ENCODE measurements around the gene GDI1. TPM values are rescaled to one million over a fixed set of nuclear protein-coding genes. Genes with fewer than 3 reads are reported as not detected.
A peak's percentile ranks its signal among the peaks of the same experiment; 100 is the strongest.

GDI1 gene
- total RNA-seq, 1 donor from 2014 or later, result 118 TPM

GRCh38 chrX:154436374-154436982 lies 476 bp upstream of the GDI1 start:
- Mint-ChIP-seq H3K27ac (peak overlapping the region; percentile 92), H3K36me3 (ENCODE audit: low read depth) (peaks cover 35% of the 10 kb centered on the region), H3K27me3 (no peaks in the 10 kb centered on the region), H3K4me3 (peak overlapping the region; percentile 85), H3K9me3 (no peaks in the 10 kb centered on the region), H3K4me1 (peaks cover 15% of the 10 kb centered on the region)
- peak; percentile 84 for DNase-seq
- intact Hi-C loops (cut with micrococcal nuclease), result loop anchor here (5.0 kb wide), 2 partner anchors 39 to 56 kb away; partner anchors contain the start of genes RPL10 and SLC10A3

GRCh38 chrX:154437971-154438893 lies 1.3 kb downstream of the GDI1 start:
- intact Hi-C loops (cut with micrococcal nuclease), result loop anchor here (5.0 kb wide), 2 partner anchors 41 to 54 kb away; partner anchors contain the start of genes RPL10 and SLC10A3
- Mint-ChIP-seq H3K27me3 (no peaks in the 10 kb centered on the region), H3K27ac (peak overlapping the region; percentile 82), H3K4me3 (peak overlapping the region; percentile 89), H3K4me1 (peaks cover 15% of the 10 kb centered on the region), H3K9me3 (no peaks in the 10 kb centered on the region), H3K36me3 (ENCODE audit: low read depth) (peaks cover 35% of the 10 kb centered on the region)
- DNase-seq, result no peak

DNA sequence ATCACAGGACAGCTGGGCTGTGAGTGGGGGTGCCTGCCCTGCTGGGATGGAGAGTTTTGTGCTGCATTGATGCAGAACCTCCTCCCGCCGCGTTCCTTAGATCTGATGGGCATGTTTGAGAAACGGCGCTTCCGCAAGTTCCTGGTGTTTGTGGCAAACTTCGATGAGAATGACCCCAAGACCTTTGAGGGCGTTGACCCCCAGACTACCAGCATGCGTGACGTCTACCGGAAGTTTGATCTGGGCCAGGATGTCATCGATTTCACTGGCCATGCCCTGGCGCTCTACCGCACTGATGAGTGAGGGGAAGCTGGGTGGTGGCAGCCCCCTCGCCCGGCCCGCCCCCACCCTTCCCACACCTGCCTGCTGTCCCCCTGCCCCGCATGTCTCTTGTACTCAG lies 2.9 kb downstream of the GDI1 start:
- intact Hi-C loops (cut with micrococcal nuclease), result loop anchor here (5.0 kb wide), 3 partner anchors 37 to 52 kb away; partner anchors contain the start of genes LAGE3, RPL10 and SLC10A3
- peaks cover 18% of the 10 kb centered on the region for H3K4me1 Mint-ChIP-seq
- no peak overlapping the region for H3K4me3 Mint-ChIP-seq
- no peaks in the 10 kb centered on the region for H3K27me3 Mint-ChIP-seq
- DNase-seq, result no peak
- no peaks in the 10 kb centered on the region for H3K9me3 Mint-ChIP-seq
- peaks cover 28% of the 10 kb centered on the region for H3K36me3 Mint-ChIP-seq (ENCODE audit: low read depth)
- no peak overlapping the region for H3K27ac Mint-ChIP-seq

GRCh38 chrX:154440623-154441357 lies 3.8 kb downstream of the GDI1 start:
- no peaks in the 10 kb centered on the region for H3K9me3 Mint-ChIP-seq
- H3K4me3 Mint-ChIP-seq, result no peak overlapping the region
- DNase-seq, result no peak
- H3K27me3 Mint-ChIP-seq, result no peaks in the 10 kb centered on the region
- H3K4me1 Mint-ChIP-seq, result peaks cover 18% of the 10 kb centered on the region
- H3K36me3 Mint-ChIP-seq (ENCODE audit: low read depth), result peaks cover 26% of the 10 kb centered on the region
- H3K27ac Mint-ChIP-seq, result no peak overlapping the region
- intact Hi-C loops (cut with micrococcal nuclease), result loop anchor here (5.0 kb wide), 1 partner anchor 37 kb away; the partner anchor contains the start of gene LAGE3

DNA sequence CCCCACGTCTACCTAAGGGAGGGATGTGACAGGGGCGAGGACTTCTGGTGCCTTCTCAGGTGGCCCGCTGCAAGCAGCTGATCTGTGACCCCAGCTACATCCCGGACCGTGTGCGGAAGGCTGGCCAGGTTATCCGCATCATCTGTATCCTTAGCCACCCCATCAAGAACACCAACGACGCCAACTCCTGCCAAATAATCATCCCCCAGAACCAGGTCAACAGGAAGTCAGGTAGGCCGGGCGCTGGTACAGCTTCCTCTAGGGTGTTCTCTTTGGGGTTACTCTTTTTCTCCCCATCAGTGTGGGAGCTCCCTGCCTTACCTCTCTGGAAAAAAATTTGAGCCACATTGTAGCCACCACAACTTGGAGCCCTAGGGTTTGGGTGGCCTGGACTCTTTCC lies 4.6 kb downstream of the GDI1 start:
- no peak overlapping the region for H3K27ac Mint-ChIP-seq
- intact Hi-C loops (cut with micrococcal nuclease), result loop anchor here (5.0 kb wide), 1 partner anchor 36 kb away; the partner anchor contains the start of gene LAGE3
- H3K4me3 Mint-ChIP-seq, result no peak overlapping the region
- peaks cover 20% of the 10 kb centered on the region for H3K36me3 Mint-ChIP-seq (ENCODE audit: low read depth)
- DNase-seq, result no peak
- no peaks in the 10 kb centered on the region for H3K27me3 Mint-ChIP-seq
- H3K4me1 Mint-ChIP-seq, result peaks cover 14% of the 10 kb centered on the region
- no peaks in the 10 kb centered on the region for H3K9me3 Mint-ChIP-seq

DNA sequence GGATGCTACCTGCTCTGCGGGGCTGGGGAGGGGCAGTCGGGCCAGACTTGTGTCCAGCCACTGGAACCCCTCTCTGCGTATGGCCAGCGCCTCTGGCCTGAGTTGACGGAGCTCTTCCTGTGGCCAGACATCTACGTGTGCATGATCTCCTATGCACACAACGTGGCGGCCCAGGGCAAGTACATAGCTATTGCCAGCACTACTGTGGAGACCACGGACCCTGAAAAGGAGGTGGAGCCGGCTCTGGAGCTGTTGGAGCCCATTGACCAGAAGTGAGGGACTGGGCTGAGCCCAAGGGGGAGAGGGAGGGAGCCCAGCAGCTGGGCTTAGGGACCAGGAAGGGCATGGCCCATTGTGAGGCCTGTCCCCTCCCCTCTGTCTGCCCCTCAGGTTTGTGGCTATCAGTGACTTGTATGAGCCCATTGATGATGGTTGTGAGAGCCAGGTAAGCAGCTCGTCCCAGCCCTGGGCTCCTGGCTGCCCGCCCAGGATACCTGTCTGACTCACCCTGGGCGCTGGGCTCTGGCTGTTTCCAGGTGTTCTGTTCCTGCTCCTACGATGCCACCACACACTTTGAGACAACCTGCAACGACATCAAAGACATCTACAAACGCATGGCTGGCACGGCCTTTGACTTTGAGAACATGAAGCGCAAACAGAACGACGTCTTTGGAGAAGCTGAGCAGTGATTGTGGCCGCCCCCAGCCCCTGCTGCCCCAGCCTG lies 5.2 kb downstream of the GDI1 start:
- peaks cover 24% of the 10 kb centered on the region for H3K36me3 Mint-ChIP-seq (ENCODE audit: low read depth)

DNA sequence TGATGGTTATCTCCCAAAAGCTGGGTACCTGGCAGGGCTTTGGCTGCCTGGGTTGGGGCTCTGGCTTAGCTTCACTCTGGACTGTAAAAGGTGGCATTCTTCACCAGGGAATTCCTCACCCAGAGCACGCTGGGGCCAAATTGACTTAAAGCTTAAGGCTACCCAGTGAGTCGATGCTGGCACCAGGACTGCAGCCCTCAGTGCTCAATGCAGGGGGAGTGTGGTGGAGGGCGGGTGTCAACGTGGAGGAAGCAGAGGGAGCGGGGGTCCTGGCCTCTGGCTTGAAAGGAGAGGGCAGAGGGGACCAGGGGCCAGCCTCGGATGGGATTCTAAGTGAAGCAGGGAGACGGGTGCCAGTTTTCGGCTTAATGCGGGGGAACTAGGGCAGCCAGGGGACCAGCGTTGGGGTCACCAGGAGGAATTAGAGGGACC lies 6.5 kb downstream of the GDI1 start:
- Mint-ChIP-seq H3K4me3 (peak overlapping the region; percentile 80), H3K9me3 (no peaks in the 10 kb centered on the region), H3K27me3 (no peaks in the 10 kb centered on the region), H3K4me1 (peaks cover 10% of the 10 kb centered on the region), H3K36me3 (ENCODE audit: low read depth) (peaks cover 26% of the 10 kb centered on the region), H3K27ac (peak overlapping the region; percentile 80)
- no peak for DNase-seq
- intact Hi-C loops (cut with micrococcal nuclease), result loop anchor here (5.0 kb wide), 1 partner anchor 34 kb away; the partner anchor contains the start of gene LAGE3

More for the DNA sequence above, 5.2 kb downstream of the GDI1 start:
- Mint-ChIP-seq H3K9me3 (no peaks in the 10 kb centered on the region), H3K4me3 (no peak overlapping the region), H3K27me3 (no peaks in the 10 kb centered on the region), H3K27ac (no peak overlapping the region), H3K4me1 (peaks cover 14% of the 10 kb centered on the region)
- no peak for DNase-seq
- intact Hi-C loops (cut with micrococcal nuclease), result loop anchor here (5.0 kb wide), 1 partner anchor 35 kb away; the partner anchor contains the start of gene LAGE3

GRCh38 chrX:154443992-154444754 lies 7.2 kb downstream of the GDI1 start, which contains the start of gene FAM50A:
Gene FAM50A, plus strand, starts transcription at chrX:154444141. Its CDS starts 95 bp downstream, at chrX:154444236.
- Mint-ChIP-seq H3K27ac (peak within 1 kb of the TSS; percentile 80), H3K4me1 (peaks cover 8% of the 10 kb centered on the region), H3K36me3 (ENCODE audit: low read depth) (peaks cover 25% of the 10 kb centered on the region), H3K9me3 (no peaks in the 10 kb centered on the region), H3K4me3 (peak within 1 kb of the TSS; percentile 80), H3K27me3 (no peaks in the 10 kb centered on the region)
- DNase-seq, result peak; percentile 93
- intact Hi-C loops (cut with micrococcal nuclease), result loop anchor here (1.0 to 5.0 kb wide), 2 partner anchors 15 to 33 kb away; partner anchors contain the start of gene LAGE3

- Mint-ChIP-seq H3K36me3 (ENCODE audit: low read depth) (peaks cover 25% of the 10 kb centered on the region), H3K4me3 (peak overlapping the region; percentile 55), H3K4me1 (peaks cover 8% of the 10 kb centered on the region), H3K9me3 (no peaks in the 10 kb centered on the region), H3K27me3 (no peaks in the 10 kb centered on the region), H3K27ac (no peak overlapping the region)
- intact Hi-C loops (cut with micrococcal nuclease), result loop anchor here (1.0 to 5.0 kb wide), 2 partner anchors 14 to 32 kb away; partner anchors contain the start of gene LAGE3
- no peak for DNase-seq
Observed at GRCh38 chrX:154444755-154445246, 7.8 kb downstream of the GDI1 start.

GRCh38 chrX:154445776-154446175 lies 8.8 kb downstream of the GDI1 start:
- H3K4me1 Mint-ChIP-seq, result peaks cover 8% of the 10 kb centered on the region
- no peaks in the 10 kb centered on the region for H3K27me3 Mint-ChIP-seq
- H3K36me3 Mint-ChIP-seq (ENCODE audit: low read depth), result peaks cover 22% of the 10 kb centered on the region
- H3K4me3 Mint-ChIP-seq, result peak overlapping the region; percentile 52
- H3K9me3 Mint-ChIP-seq, result no peaks in the 10 kb centered on the region
- H3K27ac Mint-ChIP-seq, result peak overlapping the region; percentile 48
- intact Hi-C loops (cut with micrococcal nuclease), result no loop called here
- no peak for DNase-seq

DNA sequence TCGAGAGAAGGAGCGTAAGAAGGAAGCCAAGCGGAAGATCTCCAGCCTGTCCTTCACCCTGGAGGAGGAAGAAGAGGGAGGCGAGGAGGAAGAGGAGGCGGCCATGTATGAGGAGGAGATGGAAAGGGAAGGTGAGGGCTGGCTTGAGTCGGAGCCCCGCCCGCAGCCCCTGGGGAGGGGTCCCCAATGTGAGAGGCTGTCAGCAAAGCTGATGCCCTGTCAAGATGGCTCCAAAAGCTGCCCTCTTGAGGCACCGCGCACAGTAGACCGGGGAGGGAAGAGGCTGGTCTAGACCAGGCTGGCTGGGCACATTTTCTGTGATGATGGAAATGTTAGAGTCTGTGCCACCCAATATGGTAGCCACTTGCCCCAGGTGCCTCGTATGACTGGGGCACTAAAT lies 9.5 kb downstream of the GDI1 start:
- Mint-ChIP-seq H3K27ac (peak overlapping the region; percentile 48), H3K27me3 (no peaks in the 10 kb centered on the region), H3K9me3 (no peaks in the 10 kb centered on the region), H3K4me3 (no peak overlapping the region), H3K36me3 (ENCODE audit: low read depth) (peaks cover 19% of the 10 kb centered on the region), H3K4me1 (peaks cover 6% of the 10 kb centered on the region)
- intact Hi-C loops (cut with micrococcal nuclease), result no loop called here
- DNase-seq, result no peak

DNA sequence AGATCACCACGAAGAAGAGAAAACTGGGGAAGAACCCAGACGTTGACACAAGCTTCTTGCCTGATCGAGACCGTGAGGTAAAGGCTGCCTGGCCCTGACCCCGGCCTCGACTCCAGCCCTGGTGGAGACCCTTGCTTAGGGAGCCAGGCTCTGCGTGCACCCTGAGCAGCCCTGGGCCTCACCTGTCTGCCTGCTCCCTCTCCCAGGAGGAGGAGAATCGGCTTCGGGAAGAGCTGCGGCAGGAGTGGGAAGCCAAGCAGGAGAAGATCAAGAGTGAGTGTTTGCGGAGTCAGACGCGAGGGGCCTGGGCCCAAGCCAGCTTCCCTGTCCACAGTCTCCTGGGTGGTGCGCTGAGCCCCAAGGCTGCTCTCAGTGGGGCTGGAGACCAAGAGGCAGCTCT lies 11.5 kb downstream of the GDI1 start:
- Mint-ChIP-seq H3K4me3 (no peak overlapping the region), H3K9me3 (no peaks in the 10 kb centered on the region), H3K4me1 (peaks cover 2% of the 10 kb centered on the region), H3K27ac (no peak overlapping the region), H3K36me3 (ENCODE audit: low read depth) (peaks cover 23% of the 10 kb centered on the region), H3K27me3 (no peaks in the 10 kb centered on the region)
- no peak for DNase-seq
- intact Hi-C loops (cut with micrococcal nuclease), result no loop called here

Measured in activated CD4-positive, alpha-beta T cell treated with anti-CD3 and anti-CD28 coated beads, Interleukin-2, amount 10 ng/mL, durations not matched to agents 24 days and 14 days (primary cell).